ENCODE results near the gene C11orf65.

C11orf65 gene
- long read RNA-seq, donor 1, result 0 reads
- long read RNA-seq, donor 2, result 0 reads
- long read RNA-seq, donor 3, result 0 reads
- long read RNA-seq, donor 4, result 0 reads
- long read RNA-seq, donor 5, result 0 reads
- long read RNA-seq, donor 6, result 0 reads
- long read RNA-seq, donor 7, result 0 reads
- long read RNA-seq, donor 8, result 0 reads

DNA sequence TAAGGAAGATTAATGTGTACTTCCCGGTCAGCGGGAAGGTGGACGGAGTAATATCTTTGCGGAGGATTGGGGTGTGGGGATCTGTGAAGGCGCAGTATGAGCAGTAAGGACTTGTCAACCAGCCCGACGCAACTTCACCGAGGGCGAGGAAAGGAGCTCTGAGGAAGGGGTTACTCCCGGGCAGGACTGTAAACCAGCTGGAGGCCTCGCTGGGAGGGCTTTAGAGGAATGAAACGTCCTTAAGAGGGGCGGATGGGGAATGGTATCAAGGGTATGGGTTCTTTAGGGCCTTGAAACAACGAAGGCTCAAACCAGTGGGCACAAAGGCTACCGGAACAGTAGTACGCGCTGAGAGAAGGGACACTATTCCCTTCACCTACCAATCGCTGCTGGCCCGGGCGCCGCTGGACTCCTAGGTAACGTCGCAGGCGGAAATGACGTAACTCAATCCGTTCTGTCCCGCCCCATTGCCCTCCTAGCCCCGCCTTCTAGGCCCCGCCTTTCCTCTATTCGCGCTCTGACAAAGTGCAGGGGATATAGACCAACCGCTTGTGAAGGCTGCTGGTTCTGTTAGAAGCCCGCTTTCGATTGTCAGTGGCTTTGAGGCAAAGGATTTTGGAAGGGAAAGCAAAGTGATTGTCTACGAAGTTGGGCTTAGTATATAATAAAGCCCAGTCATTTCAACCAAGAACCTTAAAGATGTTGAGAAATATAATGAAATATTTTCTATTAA, at the start of gene C11orf65:
TSS of gene C11orf65 (minus strand) at position 439 of the 733 bp plus-strand sequence. CDS start 5,970 bp downstream, outside the sequence.
- peak; percentile 95 for DNase-seq

DNA sequence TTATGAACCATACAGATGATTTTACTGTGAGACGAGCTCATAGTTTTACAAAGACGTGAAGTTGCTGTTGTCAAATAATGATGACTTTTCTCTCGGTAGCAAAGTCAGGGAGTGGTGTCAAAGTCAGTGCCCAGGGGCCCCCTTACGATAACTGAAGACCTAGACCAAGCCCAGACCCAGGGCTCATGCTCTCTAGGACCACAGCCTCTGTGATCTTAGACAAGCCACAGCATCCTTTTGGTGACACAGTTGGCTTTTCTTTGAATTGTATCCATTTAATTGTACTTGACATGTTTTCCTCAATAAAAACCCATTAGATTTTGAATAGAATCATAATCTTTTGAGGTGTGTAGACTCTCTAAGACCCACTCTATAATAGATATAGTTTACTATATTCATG, 48.8 kb upstream of the C11orf65 start:
- DNase-seq, result no peak

DNA sequence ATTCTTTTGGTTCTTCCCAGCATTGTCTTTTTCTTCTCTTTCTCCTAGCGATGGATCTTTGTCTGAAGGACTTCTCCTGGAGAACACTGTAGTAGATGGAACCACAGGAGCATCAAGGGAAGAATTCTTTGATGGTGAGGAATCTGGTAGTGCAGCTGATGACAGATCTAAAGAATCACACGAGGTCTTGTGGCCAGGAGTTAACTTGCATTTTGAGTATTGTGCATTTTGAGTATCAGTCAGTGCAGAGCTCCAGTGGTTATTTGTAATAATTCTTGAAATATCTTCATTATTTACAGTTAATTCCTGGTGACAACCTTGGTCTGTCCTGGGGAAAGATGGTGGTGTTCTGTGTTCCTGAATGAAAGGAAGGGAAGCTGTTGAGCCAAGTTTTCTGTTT, 45.4 kb upstream of the C11orf65 start:
- DNase-seq, result no peak

GRCh38 chr11:108511851-108512474, 44.6 kb upstream of the C11orf65 start:
- DNase-seq, result no peak

DNA sequence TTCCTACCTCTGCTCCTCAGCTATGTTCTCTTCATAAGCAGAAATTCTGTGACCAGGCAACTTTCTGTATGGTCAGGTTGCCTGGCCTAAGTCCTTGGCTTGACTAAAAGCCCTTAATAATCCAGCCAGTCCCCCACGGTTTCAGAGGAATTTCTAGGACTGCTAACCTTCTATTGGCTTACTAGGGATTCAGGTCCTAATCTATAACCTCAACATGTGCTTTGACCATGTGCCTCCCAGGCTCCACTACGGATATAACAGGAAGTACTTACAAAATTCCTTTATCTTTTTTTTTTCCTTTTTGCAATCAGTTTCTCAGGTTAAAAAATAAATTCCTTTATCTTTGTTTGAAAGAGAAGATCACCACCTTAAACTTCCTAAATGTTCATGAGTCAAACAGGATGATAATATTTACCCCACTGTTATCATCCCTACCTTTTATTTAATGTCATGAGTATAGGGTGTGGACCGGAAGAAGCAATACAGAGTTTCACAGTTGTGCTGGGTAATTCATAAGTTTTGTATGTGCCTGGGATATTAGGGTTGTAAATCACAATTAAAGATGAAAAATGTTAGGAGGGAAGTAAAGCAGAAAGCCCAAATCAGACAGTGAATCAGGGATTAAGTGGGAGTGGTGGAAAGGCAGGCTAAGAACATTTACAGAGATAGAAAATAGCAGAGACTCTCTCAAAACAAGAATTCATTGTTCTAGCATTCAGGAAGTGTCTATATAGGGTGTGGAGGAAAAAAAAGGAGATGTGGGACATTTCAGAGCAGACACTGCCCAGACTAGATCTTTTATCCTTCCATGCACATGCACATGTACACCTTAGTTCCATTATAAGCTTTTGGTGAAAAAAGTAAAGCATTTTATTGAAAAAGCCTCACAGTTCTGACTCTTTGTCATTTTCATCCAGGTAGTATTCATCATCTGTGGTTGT, 41.6 kb upstream of the C11orf65 start:
- DNase-seq, result no peak

- no peak for DNase-seq
Observed at GRCh38 chr11:108501396-108501795, 34.1 kb upstream of the C11orf65 start.

DNA sequence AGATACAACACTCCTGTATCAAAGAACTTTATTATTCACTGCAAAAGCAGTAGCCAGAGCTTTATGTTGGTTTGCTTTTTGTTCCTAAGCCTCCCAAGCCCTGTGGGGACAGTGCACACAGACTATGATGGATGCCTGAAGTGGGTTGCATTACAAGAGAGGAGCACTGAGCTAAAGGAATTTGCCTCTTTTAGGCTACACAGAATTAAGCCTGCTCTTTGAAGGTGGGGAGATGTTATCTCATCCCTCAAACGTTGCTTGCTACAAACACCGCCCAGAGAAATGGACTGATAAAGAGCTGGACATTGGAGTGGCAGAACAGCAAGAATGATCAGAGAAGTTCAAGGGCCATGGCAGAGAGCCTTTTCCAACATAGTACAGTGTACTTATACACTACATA, 33.4 kb upstream of the C11orf65 start:
- DNase-seq, result no peak

- DNase-seq, result no peak
Observed at GRCh38 chr11:108500169-108500568, 32.8 kb upstream of the C11orf65 start.

- DNase-seq, result peak; percentile 6
Observed at GRCh38 chr11:108498816-108499408, 31.6 kb upstream of the C11orf65 start.

DNA sequence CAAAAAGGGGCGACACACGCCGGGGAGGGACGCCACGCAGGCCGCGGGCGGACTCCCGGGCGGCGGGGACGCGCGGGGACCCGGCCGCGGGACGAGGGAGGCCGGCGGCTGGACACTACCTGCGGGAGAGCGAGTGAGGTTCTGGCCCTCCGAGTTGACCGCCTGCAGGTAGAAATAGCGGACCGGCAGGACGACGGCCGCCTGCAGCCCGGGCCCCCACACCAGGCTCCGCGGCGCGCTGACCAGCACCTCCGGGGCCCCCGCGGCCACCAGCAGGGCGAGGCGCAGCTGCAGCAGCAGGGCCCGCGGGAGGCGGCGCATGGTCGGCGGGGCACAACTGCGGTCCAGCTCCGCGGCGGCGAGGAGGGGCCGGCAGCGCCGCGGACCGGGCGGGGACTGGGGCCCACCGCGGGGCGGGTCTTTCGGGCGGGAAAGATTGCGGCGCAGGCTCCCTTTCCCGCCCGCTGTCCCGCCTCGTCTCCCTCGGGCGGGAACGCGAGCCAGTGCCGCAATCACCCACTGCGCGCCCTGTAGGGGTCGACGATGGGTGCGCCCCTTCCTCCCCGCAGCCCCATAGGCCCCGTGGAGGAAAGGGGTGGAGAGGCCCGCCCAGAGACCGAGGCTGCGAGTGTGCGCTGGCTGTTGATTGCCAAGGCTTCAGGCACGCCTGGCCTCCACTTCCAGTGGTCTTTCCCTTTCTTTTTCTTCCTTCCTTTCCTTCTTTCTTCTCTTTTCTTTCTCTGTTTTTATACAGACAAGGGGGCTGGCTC, 30.9 kb upstream of the C11orf65 start, which contains the start of gene POGLUT3:
TSS of gene POGLUT3 (minus strand) at position 339 of the 770 bp plus-strand sequence. CDS start at position 321, 18 bp downstream.
- peak; percentile 91 for DNase-seq

DNA sequence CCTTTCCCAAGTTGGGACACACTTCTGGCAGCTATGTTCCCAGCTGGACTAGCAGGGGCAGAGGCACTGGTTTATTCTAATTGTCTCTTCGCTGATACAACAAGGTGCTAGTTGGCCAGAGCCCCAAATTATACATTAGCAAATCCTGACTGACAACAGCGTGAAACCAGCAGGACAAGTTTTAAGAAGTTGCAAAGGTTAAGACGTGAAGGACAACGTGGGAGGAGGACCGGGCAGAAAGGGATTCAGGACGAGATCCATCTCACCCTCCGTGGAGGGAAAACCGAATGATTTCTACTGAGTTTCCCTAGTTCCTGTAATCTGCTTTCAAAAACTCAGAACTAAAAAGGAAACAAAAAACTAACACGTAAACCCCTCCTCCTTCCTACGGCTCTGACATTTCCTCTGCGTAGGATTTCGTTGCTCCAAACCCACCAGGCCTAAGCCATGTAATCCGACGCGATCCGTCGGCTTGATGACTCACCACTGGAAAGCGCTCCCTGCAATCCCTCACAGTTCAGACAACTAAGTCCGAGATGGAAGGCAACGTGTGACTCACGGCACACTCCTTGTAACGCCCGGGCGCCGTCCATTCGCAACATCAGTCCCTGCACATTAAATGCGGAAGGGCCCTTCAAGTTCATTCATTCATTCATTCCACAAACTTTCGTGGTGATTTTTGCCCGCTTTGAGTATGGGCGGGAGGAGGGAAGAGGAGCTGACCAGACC, 30.2 kb upstream of the C11orf65 start:
- no peak for DNase-seq

- peak; percentile 37 for DNase-seq
Observed at GRCh38 chr11:108496643-108497256, 29.4 kb upstream of the C11orf65 start.

DNA sequence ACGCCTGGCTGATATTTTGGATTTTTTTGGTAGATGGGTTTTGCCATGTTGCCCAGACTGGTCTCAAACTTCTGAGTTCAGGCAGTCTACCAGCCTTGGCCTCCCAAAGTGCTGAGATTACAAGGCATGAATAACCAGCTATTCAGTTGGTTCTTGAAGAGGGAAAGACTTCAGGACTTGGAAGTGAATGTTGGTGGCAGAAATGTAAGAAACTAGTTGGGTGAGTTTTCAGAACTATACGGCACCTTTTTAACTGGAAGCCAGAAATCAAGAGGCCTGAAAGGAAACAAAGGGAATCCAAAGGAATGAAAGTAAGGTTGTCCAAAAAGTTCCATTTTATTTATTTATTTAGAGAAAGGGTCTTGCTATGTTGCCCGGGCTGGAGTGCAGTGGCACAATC, 28.0 kb upstream of the C11orf65 start:
- no peak for DNase-seq

- no peak for DNase-seq
Observed at GRCh38 chr11:108494182-108494581, 26.9 kb upstream of the C11orf65 start.

GRCh38 chr11:108491936-108492335, 24.6 kb upstream of the C11orf65 start:
- DNase-seq, result no peak

DNA sequence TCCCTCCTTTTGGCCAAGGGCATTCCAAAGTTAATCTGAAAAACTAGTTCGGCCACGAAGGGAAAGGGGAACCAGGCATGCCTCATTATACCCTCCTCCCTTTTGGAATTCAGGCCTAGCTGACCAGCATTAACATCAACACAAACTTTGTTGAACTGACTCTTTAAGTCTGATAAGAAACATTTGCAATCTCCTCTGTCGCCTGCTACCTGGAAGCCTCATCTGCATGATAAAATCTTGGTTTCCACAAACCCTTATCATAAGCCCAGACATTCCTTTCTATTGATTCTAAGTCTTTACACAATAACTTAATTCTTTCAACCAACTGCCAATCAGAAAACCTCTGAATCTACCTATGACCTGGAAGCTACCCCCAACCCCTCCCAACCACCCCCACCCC, 19.5 kb upstream of the C11orf65 start:
- DNase-seq, result no peak

- DNase-seq, result no peak
Observed at GRCh38 chr11:108486331-108486730, 19.0 kb upstream of the C11orf65 start.

GRCh38 chr11:108483163-108483562, 15.8 kb upstream of the C11orf65 start:
- DNase-seq, result no peak

- DNase-seq, result no peak
Observed at GRCh38 chr11:108474664-108475463, 7.5 kb upstream of the C11orf65 start.

All from right kidney (tissue), 9 donors.